ENCODE data around the gene DUSP15.

- TF ChIP-seq GATA3 (IDR thresholded peaks at IDR 0.05; ENCODE audit: low read depth, low read length) (no peak), GATA2 (IDR thresholded peaks at IDR 0.05; ENCODE audit: low read depth, low read length) (no peak)
These were observed 31.6 kb downstream of the DUSP15 start for GRCh38 chr20:31838646-31839292.
